H9 (cell line): Measurements from ENCODE around the gene TRAF2. TPM values are rescaled to one million over a fixed set of nuclear protein-coding genes. Genes with fewer than 3 reads are reported as not detected.

ENCODE experiments used
- DNase-seq: peaks from one replicate; pipeline ENCODE4 v3.0.0-alpha.2; 2017
- H2AFZ ChIP-seq: one replicate; pipeline ENCODE4 v1.6.1; 2013; ENCODE audit warnings: mild to moderate bottlenecking, low read length, control low read depth, moderate library complexity
- H2AK5ac ChIP-seq: 2 replicates; pipeline ENCODE4 v1.6.1; 2013; ENCODE audit warnings: low read length, control low read depth, mixed read lengths; ENCODE audit not compliant: insufficient read length
- H2BK120ac ChIP-seq: one replicate; pipeline ENCODE4 v1.6.1; 2013; ENCODE audit warnings: low read depth, mild to moderate bottlenecking, low read length, control low read depth, inconsistent platforms; ENCODE audit not compliant: poor library complexity, severe bottlenecking
- H2BK12ac ChIP-seq: 2 replicates; pipeline ENCODE4 v1.6.1; 2013; ENCODE audit warnings: low read length, control low read depth, mixed read lengths, low read depth; ENCODE audit not compliant: insufficient read length
- H2BK15ac ChIP-seq: 2 replicates; pipeline ENCODE4 v1.6.1; 2013; ENCODE audit warnings: low read depth, low read length, control low read depth
- H2BK20ac ChIP-seq: one replicate; pipeline ENCODE4 v1.6.1; 2013; ENCODE audit warnings: low read depth, mild to moderate bottlenecking, low read length, control low read depth, inconsistent platforms; ENCODE audit not compliant: poor library complexity, severe bottlenecking
- H2BK5ac ChIP-seq: 2 replicates; pipeline ENCODE4 v1.6.1; 2013; ENCODE audit warnings: low read length, control low read depth, mixed read lengths; ENCODE audit not compliant: insufficient read length
- H3K14ac ChIP-seq: 2 replicates; pipeline ENCODE4 v1.6.1; 2013; ENCODE audit warnings: low read length, control low read depth; ENCODE audit not compliant: insufficient read depth
- H3K18ac ChIP-seq: 2 replicates; pipeline ENCODE4 v1.6.1; 2013; ENCODE audit warnings: low read depth, mild to moderate bottlenecking, mixed read lengths, low read length, control low read depth; ENCODE audit not compliant: insufficient read length
- H3K23ac ChIP-seq: 2 replicates; pipeline ENCODE4 v1.6.1; 2013; ENCODE audit warnings: low read length, control low read depth, mixed read lengths, low read depth; ENCODE audit not compliant: insufficient read length
- H3K23me2 ChIP-seq: 2 replicates; pipeline ENCODE4 v1.6.1; 2013; ENCODE audit warnings: low read depth, mild to moderate bottlenecking, mixed read lengths, low read length, control low read depth; ENCODE audit not compliant: insufficient read length, poor library complexity, severe bottlenecking
- H3K27ac ChIP-seq: 2 replicates; pipeline ENCODE4 v1.5.1; 2013; ENCODE audit warnings: low read length, control low read depth, mixed read lengths, low read depth; ENCODE audit not compliant: insufficient read length
- H3K27me3 ChIP-seq: 2 replicates; pipeline ENCODE4 v1.6.1; 2013; ENCODE audit warnings: low read length, control low read depth, inconsistent platforms; ENCODE audit not compliant: insufficient read depth
- H3K4ac ChIP-seq: 2 replicates; pipeline ENCODE4 v1.6.1; 2013; ENCODE audit warnings: low read depth, mild to moderate bottlenecking, control low read depth, inconsistent platforms, low read length, moderate library complexity
- H3K4me1 ChIP-seq: 2 replicates; pipeline ENCODE4 v1.6.1; 2013; ENCODE audit warnings: low read length, control low read depth, inconsistent platforms; ENCODE audit not compliant: insufficient read depth
- H3K4me2 ChIP-seq: 2 replicates; pipeline ENCODE4 v1.6.1; 2013; ENCODE audit warnings: low read length, control low read depth, mixed read lengths; ENCODE audit not compliant: insufficient read length, insufficient read depth
- H3K56ac ChIP-seq: 2 replicates; pipeline ENCODE4 v1.6.1; 2013; ENCODE audit warnings: low read depth, mild to moderate bottlenecking, mixed read lengths, low read length, control low read depth; ENCODE audit not compliant: insufficient read length
- H3K79me1 ChIP-seq: 2 replicates; pipeline ENCODE4 v1.6.1; 2013; ENCODE audit warnings: low read depth, mild to moderate bottlenecking, moderate library complexity, low read length, control low read depth, inconsistent platforms; ENCODE audit not compliant: insufficient read depth, poor library complexity, severe bottlenecking
- H3K79me2 ChIP-seq: 2 replicates; pipeline ENCODE4 v1.6.1; 2013; ENCODE audit warnings: low read length, control low read depth, inconsistent platforms; ENCODE audit not compliant: insufficient read depth
- H3K9ac ChIP-seq: 2 replicates; pipeline ENCODE4 v1.6.1; 2013; ENCODE audit warnings: low read length, control low read depth, mixed read lengths; ENCODE audit not compliant: insufficient read length; ENCODE audit errors: extremely low read depth
- H3K9me3 ChIP-seq: one replicate; pipeline ENCODE4 v1.6.1; 2013; ENCODE audit warnings: low read depth, low read length, inconsistent platforms; ENCODE audit not compliant: control insufficient read depth
- H3T11ph ChIP-seq: one replicate; pipeline ENCODE4 v1.6.1; 2013; ENCODE audit warnings: mild to moderate bottlenecking, low read length, control low read depth, inconsistent platforms
- H4K20me1 ChIP-seq: one replicate; pipeline ENCODE4 v1.6.1; 2013; ENCODE audit not compliant: control insufficient read depth, insufficient read length, insufficient read depth
- H4K5ac ChIP-seq: 2 replicates; pipeline ENCODE4 v1.6.1; 2013; ENCODE audit warnings: low read depth, mild to moderate bottlenecking, mixed read lengths, low read length, control low read depth; ENCODE audit not compliant: insufficient read length
- H4K8ac ChIP-seq: replicated peaks from 2 replicates; pipeline ENCODE4 v1.6.1; 2013; ENCODE audit warnings: low read length, control low read depth, mixed read lengths, low read depth; ENCODE audit not compliant: insufficient read length
- H4K91ac ChIP-seq: 2 replicates; pipeline ENCODE4 v1.6.1; 2013; ENCODE audit warnings: low read depth, mild to moderate bottlenecking, moderate library complexity, mixed read lengths, low read length, control low read depth; ENCODE audit not compliant: insufficient read length
- H3K27ac Mint-ChIP-seq, 3 experiments: 2 replicates in 2 of 3; 3 replicates in 1 of 3; pipeline ENCODE4 v1.8.0; 2020 to 2021; ENCODE audit warnings: mixed read lengths in 3 of 3, mild to moderate bottlenecking in 1 of 3, moderate library complexity in 1 of 3
- H3K27me3 Mint-ChIP-seq: 2 replicates; pipeline ENCODE4 v1.8.0; 2021; ENCODE audit warnings: low read depth, mild to moderate bottlenecking, moderate library complexity, mixed read lengths
- H3K36me3 Mint-ChIP-seq, 3 experiments: 2 replicates in 2 of 3; 3 replicates in 1 of 3; pipeline ENCODE4 v1.8.0; 2020 to 2021; ENCODE audit warnings: low read depth in 3 of 3, mixed read lengths in 3 of 3; ENCODE audit not compliant: insufficient read depth in 1 of 3
- H3K4me1 Mint-ChIP-seq, 2 experiments: 2 replicates each; pipeline ENCODE4 v1.8.0; 2020; ENCODE audit warnings: mixed read lengths in 2 of 2
- H3K4me3 Mint-ChIP-seq, 2 experiments: 2 replicates in 1 of 2; 3 replicates in 1 of 2; pipeline ENCODE4 v1.8.0; 2020 to 2021; ENCODE audit warnings: mild to moderate bottlenecking in 2 of 2, mixed read lengths in 2 of 2, moderate library complexity in 1 of 2
- H3K9me3 Mint-ChIP-seq, 2 experiments: 2 replicates in 1 of 2; 3 replicates in 1 of 2; pipeline ENCODE4 v1.8.0; 2020; ENCODE audit warnings: mild to moderate bottlenecking in 2 of 2, mixed read lengths in 2 of 2, moderate library complexity in 1 of 2
- CTCF ChIP-seq: fragments of 200-600 bp; sonication (generic); conservative IDR thresholded peaks from 3 replicates; pipeline ENCODE4 v1.8.0; 2021; ENCODE audit warnings: antibody characterized with exemption, mild to moderate bottlenecking
- WGBS: extraction: QIAGEN DNeasy Blood & Tissue Kit; methylation state at CpG from one replicate; pipeline ENCODE4 v1.1.7; 2013; ENCODE audit warnings: missing lambda C conversion rate, low lambda C conversion rate, mixed read lengths; ENCODE audit not compliant: insufficient read length; ENCODE audit errors: extremely low coverage; 5-methylcytosine and 5-hydroxymethylcytosine counted together
- total RNA-seq: library from RNA; stranded (reverse); gene quantifications from 2 replicates; pipeline ENCODE4 v1.2.1, GENCODE V29; 2021

TRAF2 gene
- total RNA-seq, 1 experiment from 2014 or later = 48.8 TPM

- H4K5ac ChIP-seq = no peak overlapping the region
- H2BK12ac ChIP-seq = no peak overlapping the region
- no CpG with 5 or more reads among the region's 26 CpGs for WGBS
- no peak overlapping the region for H2BK15ac ChIP-seq
- no peak overlapping the region for H3K4me3 Mint-ChIP-seq
- H3K4me1 ChIP-seq = no peaks in the 10 kb centered on the region
- no peak overlapping the region; a peak in 1 of 7 replicates for H3K27ac Mint-ChIP-seq
- no peak overlapping the region for H2AK5ac ChIP-seq
- DNase-seq = no peak
- H3K4me1 Mint-ChIP-seq = no peaks in the 10 kb centered on the region
- H4K8ac ChIP-seq = no peak overlapping the region
- H3K9me3 Mint-ChIP-seq = no peaks in the 10 kb centered on the region
- H2BK20ac ChIP-seq = no peak overlapping the region
- no peak overlapping the region for H2BK120ac ChIP-seq
- H3K14ac ChIP-seq = no peak overlapping the region; the same call in 1 of the 2 replicates
- H3K27me3 Mint-ChIP-seq = no peaks in the 10 kb centered on the region; the same call in none of the 2 replicates
- no peak overlapping the region for H3K23ac ChIP-seq
- no peak overlapping the region for H2BK5ac ChIP-seq
- no peak overlapping the region for H3K18ac ChIP-seq
- no peak overlapping the region for H3K9ac ChIP-seq
- H3K4ac ChIP-seq = no peak overlapping the region
- H3K36me3 Mint-ChIP-seq = peaks cover 0 to 12% (median 7%) of the 10 kb centered on the region in 3 experiments; a peak in 2 of 7 replicates
- no peak for TF ChIP-seq CTCF
- no peaks in the 10 kb centered on the region for H3K79me2 ChIP-seq
- no peak overlapping the region for H3K27ac ChIP-seq
- H3T11ph ChIP-seq = no peak overlapping the region
- no peaks in the 10 kb centered on the region for H3K27me3 ChIP-seq
- H4K91ac ChIP-seq = no peak overlapping the region
- H2AFZ ChIP-seq = no peak overlapping the region
- H3K23me2 ChIP-seq = no peaks in the 10 kb centered on the region
- no peak overlapping the region for H3K4me2 ChIP-seq
- H3K56ac ChIP-seq = no peak overlapping the region
- no peaks in the 10 kb centered on the region for H3K9me3 ChIP-seq
- no peaks in the 10 kb centered on the region for H3K79me1 ChIP-seq
- H4K20me1 ChIP-seq = no peaks in the 10 kb centered on the region
Measured at GRCh38 chr9:136855461-136856078, 30.7 kb upstream of the TRAF2 start.
